Measurements from ENCODE around the gene PLCB1.
A peak's percentile ranks its signal among the peaks of the same experiment; 100 is the strongest.

GRCh38 chr20:8853805-8854338 is 721.8 kb downstream of the PLCB1 start:
- TF ChIP-seq, protein P1, sequence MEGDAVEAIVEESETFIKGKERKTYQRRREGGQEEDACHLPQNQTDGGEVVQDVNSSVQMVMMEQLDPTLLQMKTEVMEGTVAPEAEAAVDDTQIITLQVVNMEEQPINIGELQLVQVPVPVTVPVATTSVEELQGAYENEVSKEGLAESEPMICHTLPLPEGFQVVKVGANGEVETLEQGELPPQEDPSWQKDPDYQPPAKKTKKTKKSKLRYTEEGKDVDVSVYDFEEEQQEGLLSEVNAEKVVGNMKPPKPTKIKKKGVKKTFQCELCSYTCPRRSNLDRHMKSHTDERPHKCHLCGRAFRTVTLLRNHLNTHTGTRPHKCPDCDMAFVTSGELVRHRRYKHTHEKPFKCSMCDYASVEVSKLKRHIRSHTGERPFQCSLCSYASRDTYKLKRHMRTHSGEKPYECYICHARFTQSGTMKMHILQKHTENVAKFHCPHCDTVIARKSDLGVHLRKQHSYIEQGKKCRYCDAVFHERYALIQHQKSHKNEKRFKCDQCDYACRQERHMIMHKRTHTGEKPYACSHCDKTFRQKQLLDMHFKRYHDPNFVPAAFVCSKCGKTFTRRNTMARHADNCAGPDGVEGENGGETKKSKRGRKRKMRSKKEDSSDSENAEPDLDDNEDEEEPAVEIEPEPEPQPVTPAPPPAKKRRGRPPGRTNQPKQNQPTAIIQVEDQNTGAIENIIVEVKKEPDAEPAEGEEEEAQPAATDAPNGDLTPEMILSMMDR (IDR thresholded peaks at IDR 0.05), result peak; percentile 80
- TF ChIP-seq TP53 (CRISPR knock-in tag; IDR thresholded peaks at IDR 0.05) (no peak), ZNF232 (CRISPR knock-in tag; IDR thresholded peaks at IDR 0.05) (no peak), ZSCAN18 (CRISPR knock-in tag; IDR thresholded peaks at IDR 0.05) (no peak), NR1H2 (CRISPR knock-in tag; IDR thresholded peaks at IDR 0.05) (no peak), ZNF138 (CRISPR knock-in tag; conservative IDR thresholded peaks at IDR 0.05) (no peak), ZNF121 (CRISPR knock-in tag; IDR thresholded peaks at IDR 0.05) (no peak), CREM (CRISPR knock-in tag; IDR thresholded peaks at IDR 0.05) (no peak)
- TF ChIP-seq, protein P2, sequence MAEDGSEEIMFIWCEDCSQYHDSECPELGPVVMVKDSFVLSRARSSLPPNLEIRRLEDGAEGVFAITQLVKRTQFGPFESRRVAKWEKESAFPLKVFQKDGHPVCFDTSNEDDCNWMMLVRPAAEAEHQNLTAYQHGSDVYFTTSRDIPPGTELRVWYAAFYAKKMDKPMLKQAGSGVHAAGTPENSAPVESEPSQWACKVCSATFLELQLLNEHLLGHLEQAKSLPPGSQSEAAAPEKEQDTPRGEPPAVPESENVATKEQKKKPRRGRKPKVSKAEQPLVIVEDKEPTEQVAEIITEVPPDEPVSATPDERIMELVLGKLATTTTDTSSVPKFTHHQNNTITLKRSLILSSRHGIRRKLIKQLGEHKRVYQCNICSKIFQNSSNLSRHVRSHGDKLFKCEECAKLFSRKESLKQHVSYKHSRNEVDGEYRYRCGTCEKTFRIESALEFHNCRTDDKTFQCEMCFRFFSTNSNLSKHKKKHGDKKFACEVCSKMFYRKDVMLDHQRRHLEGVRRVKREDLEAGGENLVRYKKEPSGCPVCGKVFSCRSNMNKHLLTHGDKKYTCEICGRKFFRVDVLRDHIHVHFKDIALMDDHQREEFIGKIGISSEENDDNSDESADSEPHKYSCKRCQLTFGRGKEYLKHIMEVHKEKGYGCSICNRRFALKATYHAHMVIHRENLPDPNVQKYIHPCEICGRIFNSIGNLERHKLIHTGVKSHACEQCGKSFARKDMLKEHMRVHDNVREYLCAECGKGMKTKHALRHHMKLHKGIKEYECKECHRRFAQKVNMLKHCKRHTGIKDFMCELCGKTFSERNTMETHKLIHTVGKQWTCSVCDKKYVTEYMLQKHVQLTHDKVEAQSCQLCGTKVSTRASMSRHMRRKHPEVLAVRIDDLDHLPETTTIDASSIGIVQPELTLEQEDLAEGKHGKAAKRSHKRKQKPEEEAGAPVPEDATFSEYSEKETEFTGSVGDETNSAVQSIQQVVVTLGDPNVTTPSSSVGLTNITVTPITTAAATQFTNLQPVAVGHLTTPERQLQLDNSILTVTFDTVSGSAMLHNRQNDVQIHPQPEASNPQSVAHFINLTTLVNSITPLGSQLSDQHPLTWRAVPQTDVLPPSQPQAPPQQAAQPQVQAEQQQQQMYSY (CRISPR knock-in tag; IDR thresholded peaks at IDR 0.05), result no peak
- TF ChIP-seq, protein P3, sequence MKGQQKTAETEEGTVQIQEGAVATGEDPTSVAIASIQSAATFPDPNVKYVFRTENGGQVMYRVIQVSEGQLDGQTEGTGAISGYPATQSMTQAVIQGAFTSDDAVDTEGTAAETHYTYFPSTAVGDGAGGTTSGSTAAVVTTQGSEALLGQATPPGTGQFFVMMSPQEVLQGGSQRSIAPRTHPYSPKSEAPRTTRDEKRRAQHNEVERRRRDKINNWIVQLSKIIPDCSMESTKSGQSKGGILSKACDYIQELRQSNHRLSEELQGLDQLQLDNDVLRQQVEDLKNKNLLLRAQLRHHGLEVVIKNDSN (CRISPR knock-in tag; IDR thresholded peaks at IDR 0.05), result no peak
- TF ChIP-seq, protein P4, sequence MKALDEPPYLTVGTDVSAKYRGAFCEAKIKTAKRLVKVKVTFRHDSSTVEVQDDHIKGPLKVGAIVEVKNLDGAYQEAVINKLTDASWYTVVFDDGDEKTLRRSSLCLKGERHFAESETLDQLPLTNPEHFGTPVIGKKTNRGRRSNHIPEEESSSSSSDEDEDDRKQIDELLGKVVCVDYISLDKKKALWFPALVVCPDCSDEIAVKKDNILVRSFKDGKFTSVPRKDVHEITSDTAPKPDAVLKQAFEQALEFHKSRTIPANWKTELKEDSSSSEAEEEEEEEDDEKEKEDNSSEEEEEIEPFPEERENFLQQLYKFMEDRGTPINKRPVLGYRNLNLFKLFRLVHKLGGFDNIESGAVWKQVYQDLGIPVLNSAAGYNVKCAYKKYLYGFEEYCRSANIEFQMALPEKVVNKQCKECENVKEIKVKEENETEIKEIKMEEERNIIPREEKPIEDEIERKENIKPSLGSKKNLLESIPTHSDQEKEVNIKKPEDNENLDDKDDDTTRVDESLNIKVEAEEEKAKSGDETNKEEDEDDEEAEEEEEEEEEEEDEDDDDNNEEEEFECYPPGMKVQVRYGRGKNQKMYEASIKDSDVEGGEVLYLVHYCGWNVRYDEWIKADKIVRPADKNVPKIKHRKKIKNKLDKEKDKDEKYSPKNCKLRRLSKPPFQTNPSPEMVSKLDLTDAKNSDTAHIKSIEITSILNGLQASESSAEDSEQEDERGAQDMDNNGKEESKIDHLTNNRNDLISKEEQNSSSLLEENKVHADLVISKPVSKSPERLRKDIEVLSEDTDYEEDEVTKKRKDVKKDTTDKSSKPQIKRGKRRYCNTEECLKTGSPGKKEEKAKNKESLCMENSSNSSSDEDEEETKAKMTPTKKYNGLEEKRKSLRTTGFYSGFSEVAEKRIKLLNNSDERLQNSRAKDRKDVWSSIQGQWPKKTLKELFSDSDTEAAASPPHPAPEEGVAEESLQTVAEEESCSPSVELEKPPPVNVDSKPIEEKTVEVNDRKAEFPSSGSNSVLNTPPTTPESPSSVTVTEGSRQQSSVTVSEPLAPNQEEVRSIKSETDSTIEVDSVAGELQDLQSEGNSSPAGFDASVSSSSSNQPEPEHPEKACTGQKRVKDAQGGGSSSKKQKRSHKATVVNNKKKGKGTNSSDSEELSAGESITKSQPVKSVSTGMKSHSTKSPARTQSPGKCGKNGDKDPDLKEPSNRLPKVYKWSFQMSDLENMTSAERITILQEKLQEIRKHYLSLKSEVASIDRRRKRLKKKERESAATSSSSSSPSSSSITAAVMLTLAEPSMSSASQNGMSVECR (CRISPR knock-in tag; IDR thresholded peaks at IDR 0.05; ENCODE audit: borderline replicate concordance), result no peak

All from WTC11 (cell line).